ENCODE results near the gene SLC25A39. TPM values are rescaled to one million over a fixed set of nuclear protein-coding genes. Genes with fewer than 3 reads are reported as not detected.
"Not testable (repeated sequence)": the region's sequence is repeated elsewhere in the genome, so short reads cannot be mapped to it uniquely, and the experiment has no call there.

Gene SLC25A39
- total RNA-seq, 2 donors from 2014 or later: 60.4 to 83.3 TPM

- Histone ChIP-seq H3K27ac (peak overlapping the region in 1 of 2 donors; percentile 23), H3K9me3 (no peaks in the 10 kb centered on the region), H3K27me3 (no peaks in the 10 kb centered on the region), H3K36me3 (no peaks in the 10 kb centered on the region), H3K4me1 (peaks cover 0 to 14% of the 10 kb centered on the region in 2 donors), H3K4me3 (no peak overlapping the region)
- DNase-seq (ENCODE audit: low spot score): peak; percentile 90
- peak; percentile 66 to 92 for TF ChIP-seq CTCF (IDR thresholded peaks at IDR 0.05)
Observed at GRCh38 chr17:44331249-44331760, 6.7 kb upstream of the SLC25A39 start.

- not testable (repeated sequence) for H3K27me3 ChIP-seq; H3K4me3 ChIP-seq; H3K36me3 ChIP-seq; DNase-seq (ENCODE audit: low spot score); H3K27ac ChIP-seq; H3K9me3 ChIP-seq
- H3K4me1 ChIP-seq: peaks cover 0 to 22% of the 10 kb centered on the region in 2 donors
Observed at GRCh38 chr17:44330263-44330662, 5.6 kb upstream of the SLC25A39 start.

GRCh38 chr17:44329516-44329915, 4.9 kb upstream of the SLC25A39 start:
- not testable (repeated sequence) for H3K4me3 ChIP-seq; H3K36me3 ChIP-seq; H3K9me3 ChIP-seq; H3K27ac ChIP-seq; DNase-seq (ENCODE audit: low spot score); H3K27me3 ChIP-seq
- peaks cover 0 to 22% of the 10 kb centered on the region in 2 donors for H3K4me1 ChIP-seq

- no peak for DNase-seq (ENCODE audit: low spot score)
- H3K36me3 ChIP-seq: no peaks in the 10 kb centered on the region
- H3K27ac ChIP-seq: peak overlapping the region; percentile 92 to 99
- TF ChIP-seq CTCF (IDR thresholded peaks at IDR 0.05): no peak
- H3K4me1 ChIP-seq: peaks cover 0 to 35% of the 10 kb centered on the region in 2 donors
- H3K27me3 ChIP-seq: no peaks in the 10 kb centered on the region
- H3K4me3 ChIP-seq: no peak overlapping the region
- H3K9me3 ChIP-seq: no peaks in the 10 kb centered on the region
Observed at GRCh38 chr17:44327715-44328449, 3.3 kb upstream of the SLC25A39 start.

- Histone ChIP-seq H3K4me3 (peak overlapping the region; percentile 90 to 97), H3K27ac (peak overlapping the region; percentile 92 to 99), H3K4me1 (peaks cover 0 to 38% of the 10 kb centered on the region in 2 donors), H3K27me3 (no peaks in the 10 kb centered on the region), H3K9me3 (no peaks in the 10 kb centered on the region), H3K36me3 (peaks cover 1% of the 10 kb centered on the region)
- no peak for TF ChIP-seq CTCF (IDR thresholded peaks at IDR 0.05)
- DNase-seq (ENCODE audit: low spot score): peak; percentile 98
Observed at GRCh38 chr17:44326861-44327444, 2.3 kb upstream of the SLC25A39 start.

- Histone ChIP-seq H3K4me1 (peaks cover 0 to 29% of the 10 kb centered on the region in 2 donors), H3K4me3 (peak overlapping the region; percentile 90 to 97), H3K36me3 (peaks cover 27% of the 10 kb centered on the region), H3K9me3 (no peaks in the 10 kb centered on the region), H3K27ac (peak overlapping the region; percentile 92 to 99), H3K27me3 (no peaks in the 10 kb centered on the region)
- no peak for DNase-seq (ENCODE audit: low spot score)
- TF ChIP-seq CTCF (IDR thresholded peaks at IDR 0.05): no peak
Observed at GRCh38 chr17:44324092-44324570, 492 bp downstream of the SLC25A39 start.
